Activated naive CD4-positive, alpha-beta T cell treated with Interleukin-2 at 50 U/mL for 16 hours (primary cell): ENCODE data around the gene ZNF407.

ENCODE experiments used
- DNase-seq: peaks from one replicate; pipeline ENCODE4 v3.0.0-alpha.2; 2020

The ZNF407 gene

GRCh38 chr18:74630804-74631203 is 33.1 kb downstream of the ZNF407 start:
- DNase-seq: no peak

GRCh38 chr18:74631212-74631611 is 33.5 kb downstream of the ZNF407 start:
- no peak for DNase-seq

- no peak for DNase-seq
Measured at GRCh38 chr18:74631623-74632350, 34.1 kb downstream of the ZNF407 start.

- DNase-seq: no peak
Measured at GRCh38 chr18:74632351-74632679, 34.6 kb downstream of the ZNF407 start.

- DNase-seq: no peak
Measured at GRCh38 chr18:74632856-74633255, 35.2 kb downstream of the ZNF407 start.

- no peak for DNase-seq
Measured at GRCh38 chr18:74633652-74634352, 36.1 kb downstream of the ZNF407 start.

GRCh38 chr18:74635224-74635975 is 37.7 kb downstream of the ZNF407 start:
- DNase-seq: no peak

- DNase-seq: no peak
Measured at GRCh38 chr18:74637070-74637469, 39.4 kb downstream of the ZNF407 start.

GRCh38 chr18:74638210-74638609 is 40.5 kb downstream of the ZNF407 start:
- DNase-seq: no peak

GRCh38 chr18:74644713-74645112 is 47.0 kb downstream of the ZNF407 start:
- DNase-seq: no peak

GRCh38 chr18:74645679-74646078 is 48.0 kb downstream of the ZNF407 start:
- no peak for DNase-seq

- DNase-seq: no peak
Measured at GRCh38 chr18:74651327-74652128, 53.9 kb downstream of the ZNF407 start.

- DNase-seq: no peak
Measured at GRCh38 chr18:74652392-74652988, 54.8 kb downstream of the ZNF407 start.

- DNase-seq: no peak
Measured at GRCh38 chr18:74654638-74655037, 57.0 kb downstream of the ZNF407 start.

GRCh38 chr18:74661008-74661407 is 63.3 kb downstream of the ZNF407 start:
- DNase-seq: no peak

- DNase-seq: no peak
Measured at GRCh38 chr18:74661691-74662090, 64.0 kb downstream of the ZNF407 start.

- DNase-seq: no peak
Measured at GRCh38 chr18:74662622-74663021, 65.0 kb downstream of the ZNF407 start.

GRCh38 chr18:74665346-74665745 is 67.7 kb downstream of the ZNF407 start:
- DNase-seq: no peak

GRCh38 chr18:74665905-74666304 is 68.2 kb downstream of the ZNF407 start:
- DNase-seq: no peak

GRCh38 chr18:74669136-74669798 is 71.6 kb downstream of the ZNF407 start:
- DNase-seq: no peak

GRCh38 chr18:74672371-74672770 is 74.7 kb downstream of the ZNF407 start:
- no peak for DNase-seq

- DNase-seq: no peak
Measured at GRCh38 chr18:74674487-74674886, 76.8 kb downstream of the ZNF407 start.
